GM13976 (cell line): ENCODE measurements around the gene KRT8.

Experiments used
- DNase-seq: peaks from one replicate; pipeline ENCODE4 v3.0.0; 2012; ENCODE audit warnings: low spot score
- in situ Hi-C: fragments of 300-500 bp; cut with MboI; formaldehyde crosslinking; loops from one replicate; pipeline ENCODE4 v1.12.0; 2022; ENCODE audit warnings: low sequenced_read_pairs, mixed read lengths, inconsistent platforms; ENCODE audit not compliant: unreplicated experiment
- TF ChIP-seq, protein P1 (sequence below): IDR thresholded peaks from 2 replicates; pipeline ENCODE4 v1.5.1; 2012; ENCODE audit warnings: borderline replicate concordance, mild to moderate bottlenecking; ENCODE audit not compliant: insufficient read depth; ENCODE audit errors: extremely low read depth, missing control alignments, control extremely low read depth

The KRT8 gene

DNA sequence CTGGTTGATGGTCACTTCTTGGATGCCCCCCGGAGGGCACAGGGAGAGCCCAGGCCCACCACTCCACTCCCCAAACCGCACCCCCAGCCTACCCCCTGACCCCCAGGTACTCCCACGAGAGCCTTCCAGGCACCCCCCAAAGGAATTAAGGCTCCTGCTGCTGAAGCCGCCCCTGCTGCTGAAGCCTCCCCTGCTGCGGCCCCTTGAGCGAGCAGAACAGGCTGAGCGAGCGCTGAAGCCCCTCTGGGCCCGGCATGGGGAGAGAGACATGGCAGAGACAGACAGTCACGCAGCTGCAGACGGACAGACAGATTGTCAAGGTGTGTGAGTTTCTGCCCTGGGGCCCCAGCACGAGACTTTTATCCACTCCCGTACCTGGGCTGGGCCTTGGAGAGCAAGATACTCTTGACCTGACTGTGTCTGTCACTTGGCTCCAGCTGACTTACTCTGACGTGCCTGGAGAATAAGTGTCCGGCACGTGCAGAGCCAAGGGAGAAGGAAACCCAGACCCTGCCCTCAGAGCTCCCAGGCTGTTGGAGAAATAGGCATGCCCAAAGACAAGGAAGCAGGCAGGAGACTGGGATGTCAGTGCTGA lies 56.1 kb downstream of the KRT8 start, which contains the start of gene KRT78:
TSS of gene KRT78 (minus strand) at position 334 of the 595 bp plus-strand sequence. CDS start at position 270, 64 bp downstream.
- in situ Hi-C loops = no loop called here
- TF ChIP-seq, protein P1, sequence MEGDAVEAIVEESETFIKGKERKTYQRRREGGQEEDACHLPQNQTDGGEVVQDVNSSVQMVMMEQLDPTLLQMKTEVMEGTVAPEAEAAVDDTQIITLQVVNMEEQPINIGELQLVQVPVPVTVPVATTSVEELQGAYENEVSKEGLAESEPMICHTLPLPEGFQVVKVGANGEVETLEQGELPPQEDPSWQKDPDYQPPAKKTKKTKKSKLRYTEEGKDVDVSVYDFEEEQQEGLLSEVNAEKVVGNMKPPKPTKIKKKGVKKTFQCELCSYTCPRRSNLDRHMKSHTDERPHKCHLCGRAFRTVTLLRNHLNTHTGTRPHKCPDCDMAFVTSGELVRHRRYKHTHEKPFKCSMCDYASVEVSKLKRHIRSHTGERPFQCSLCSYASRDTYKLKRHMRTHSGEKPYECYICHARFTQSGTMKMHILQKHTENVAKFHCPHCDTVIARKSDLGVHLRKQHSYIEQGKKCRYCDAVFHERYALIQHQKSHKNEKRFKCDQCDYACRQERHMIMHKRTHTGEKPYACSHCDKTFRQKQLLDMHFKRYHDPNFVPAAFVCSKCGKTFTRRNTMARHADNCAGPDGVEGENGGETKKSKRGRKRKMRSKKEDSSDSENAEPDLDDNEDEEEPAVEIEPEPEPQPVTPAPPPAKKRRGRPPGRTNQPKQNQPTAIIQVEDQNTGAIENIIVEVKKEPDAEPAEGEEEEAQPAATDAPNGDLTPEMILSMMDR = no peak
- no peak for DNase-seq

DNA sequence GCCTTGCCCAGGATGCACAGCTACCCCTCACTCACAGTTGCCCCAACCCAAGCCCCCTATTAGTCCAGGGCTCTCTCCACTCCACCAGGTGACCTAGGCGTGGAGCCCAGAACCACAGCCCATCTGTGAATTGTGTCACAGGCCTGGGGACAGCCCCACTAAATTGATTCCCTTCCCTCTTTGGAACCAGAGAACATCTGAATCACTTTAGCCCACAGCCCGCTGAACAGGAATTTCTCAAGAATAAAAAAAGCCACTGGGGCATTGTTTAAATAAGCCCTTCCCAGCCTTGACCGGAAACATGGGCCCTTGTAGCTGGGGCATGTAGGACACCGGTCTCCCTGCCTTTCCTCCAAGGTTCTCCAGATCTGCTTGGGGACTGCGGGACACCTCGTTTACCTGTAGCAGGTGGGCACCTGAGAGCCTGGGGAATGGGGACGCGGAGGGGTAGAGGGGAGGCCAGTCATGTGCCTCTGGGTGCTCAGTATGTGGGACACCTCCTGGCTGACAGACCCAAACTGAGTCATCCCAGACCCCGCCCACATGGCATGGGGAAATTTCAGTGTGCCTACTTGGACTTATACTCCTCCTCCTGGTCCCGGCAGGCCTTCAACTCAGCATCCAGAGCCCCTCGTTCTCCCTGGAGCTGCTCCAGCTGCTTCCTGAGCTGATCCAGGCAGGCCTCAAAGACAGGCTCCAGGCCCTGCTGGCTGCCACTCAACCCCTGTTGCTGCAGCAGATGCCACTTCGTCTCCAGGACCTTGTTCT lies 57.4 kb downstream of the KRT8 start:
- TF ChIP-seq, protein P1 = no peak
- in situ Hi-C loops = no loop called here
- DNase-seq = no peak
